HAP-1 (cell line): ENCODE results near the gene GNG14.
"Not testable (repeated sequence)": the region's sequence is repeated elsewhere in the genome, so short reads cannot be mapped to it uniquely, and the experiment has no call there.

ENCODE experiments used
- DNase-seq, 2 experiments: peaks; one replicate each; pipeline ENCODE4 v3.0.0-alpha.2; 2016 to 2020; ENCODE audit warnings: low spot score in 2 of 2
- H3K27me3 ChIP-seq: fragments of 250-450 bp; sonication (Bioruptor Pico); 2 replicates; pipeline ENCODE4 v1.5.1; 2020; ENCODE audit warnings: low read depth, mild to moderate bottlenecking, moderate library complexity
- H3K36me3 ChIP-seq: fragments of 250-450 bp; sonication (Bioruptor Pico); replicated peaks from 2 replicates; pipeline ENCODE4 v1.5.1; 2020; ENCODE audit warnings: mild to moderate bottlenecking
- H3K4me1 ChIP-seq: fragments of 250-450 bp; sonication (Bioruptor Pico); 2 replicates; pipeline ENCODE4 v1.5.1; 2020; ENCODE audit warnings: mild to moderate bottlenecking
- H3K4me3 ChIP-seq: fragments of 250-450 bp; sonication (Bioruptor Pico); 2 replicates; pipeline ENCODE4 v1.5.1; 2020; ENCODE audit warnings: mild to moderate bottlenecking, moderate library complexity
- H3K9me3 ChIP-seq: fragments of 250-450 bp; sonication (Bioruptor Pico); 2 replicates; pipeline ENCODE4 v1.5.1; 2020; ENCODE audit warnings: mild to moderate bottlenecking, moderate library complexity
- in situ Hi-C: fragments of 300-500 bp; cut with MboI; formaldehyde crosslinking; loops from 3 replicates; pipeline ENCODE4 v1.14.3; 2020; ENCODE audit warnings: low sequenced_read_pairs, inconsistent platforms, mixed read lengths

The GNG14 gene

GRCh38 chr19:12670159-12670928, 17.5 kb upstream of the GNG14 start:
- H3K9me3 ChIP-seq = peaks cover 7% of the 10 kb centered on the region; the same call in 1 of the 2 replicates
- H3K4me1 ChIP-seq = peaks cover 21% of the 10 kb centered on the region
- H3K4me3 ChIP-seq = peak overlapping the region; percentile 97
- DNase-seq = no peak
- in situ Hi-C loops = loop anchor here (5.0 kb wide), 1 partner anchor 108 kb away; no protein-coding TSS in a partner anchor
- no peaks in the 10 kb centered on the region for H3K27me3 ChIP-seq
- H3K36me3 ChIP-seq = peaks cover 41% of the 10 kb centered on the region

- in situ Hi-C loops = loop anchor here (5.0 kb wide), 1 partner anchor 110 kb away; no protein-coding TSS in a partner anchor
- Histone ChIP-seq H3K9me3 (peaks cover 7% of the 10 kb centered on the region; the same call in 1 of the 2 replicates), H3K27me3 (no peaks in the 10 kb centered on the region), H3K36me3 (peaks cover 64% of the 10 kb centered on the region), H3K4me3 (no peak overlapping the region), H3K4me1 (peaks cover 11% of the 10 kb centered on the region)
- DNase-seq = no peak
These were observed 15.1 kb upstream of the GNG14 start for GRCh38 chr19:12672744-12673143.

DNA sequence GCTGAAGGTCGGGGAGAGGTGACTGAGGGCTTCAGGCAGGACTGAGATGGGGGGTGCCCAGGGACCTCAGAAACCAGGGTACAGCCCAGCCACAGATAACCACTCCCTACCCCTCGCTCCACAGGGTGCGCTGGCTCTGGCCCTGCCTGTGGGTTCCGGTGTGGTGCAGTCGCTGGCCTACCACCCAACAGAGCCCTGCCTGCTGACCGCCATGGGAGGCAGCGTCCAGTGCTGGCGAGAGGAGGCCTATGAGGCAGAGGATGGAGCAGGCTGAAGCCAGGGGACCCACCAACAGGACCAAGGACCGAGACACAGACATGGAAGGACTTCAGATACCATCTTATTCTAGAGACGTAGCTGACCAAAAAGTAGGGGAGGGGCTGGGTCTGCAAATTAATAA, 12.4 kb upstream of the GNG14 start:
- H3K4me3 ChIP-seq = no peak overlapping the region
- H3K9me3 ChIP-seq = no peaks in the 10 kb centered on the region
- in situ Hi-C loops = no loop called here
- H3K27me3 ChIP-seq = no peaks in the 10 kb centered on the region
- H3K36me3 ChIP-seq = peaks cover 76% of the 10 kb centered on the region
- no peak for DNase-seq
- H3K4me1 ChIP-seq = peaks cover 2% of the 10 kb centered on the region; the same call in 1 of the 2 replicates

GRCh38 chr19:12675940-12676339, 11.9 kb upstream of the GNG14 start:
- Histone ChIP-seq H3K9me3 (no peaks in the 10 kb centered on the region), H3K4me3 (no peak overlapping the region), H3K36me3 (peaks cover 76% of the 10 kb centered on the region), H3K27me3 (no peaks in the 10 kb centered on the region), H3K4me1 (no peaks in the 10 kb centered on the region)
- DNase-seq = no peak
- in situ Hi-C loops = no loop called here

DNA sequence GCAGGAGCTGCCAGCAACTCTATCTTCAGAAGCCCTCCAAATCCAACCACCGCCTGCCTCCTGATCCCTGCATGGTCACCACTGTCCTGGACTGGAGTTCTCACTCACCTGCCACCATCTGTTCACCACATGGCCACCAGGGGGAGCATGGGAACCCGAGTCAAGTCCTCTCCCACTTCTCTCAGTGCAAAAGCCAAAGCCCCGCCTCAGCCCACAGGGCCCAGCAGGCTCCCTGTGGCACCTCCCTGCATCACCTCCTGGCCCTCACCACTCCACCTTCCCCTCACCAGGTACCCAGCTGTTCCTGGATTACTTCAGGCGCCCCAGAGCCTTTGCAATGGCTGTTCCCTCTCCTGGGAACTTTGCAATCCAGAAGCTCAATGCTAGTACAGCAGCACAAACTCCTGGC, 11.4 kb upstream of the GNG14 start:
- Histone ChIP-seq H3K4me3 (no peak overlapping the region), H3K4me1 (no peaks in the 10 kb centered on the region), H3K9me3 (no peaks in the 10 kb centered on the region), H3K27me3 (no peaks in the 10 kb centered on the region), H3K36me3 (peaks cover 76% of the 10 kb centered on the region)
- peak; percentile 60 to 96 for DNase-seq
- in situ Hi-C loops = no loop called here

- no peak for DNase-seq
- H3K36me3 ChIP-seq = peaks cover 70% of the 10 kb centered on the region
- no peaks in the 10 kb centered on the region for H3K4me1 ChIP-seq
- no peaks in the 10 kb centered on the region for H3K9me3 ChIP-seq
- in situ Hi-C loops = no loop called here
- no peak overlapping the region for H3K4me3 ChIP-seq
- no peaks in the 10 kb centered on the region for H3K27me3 ChIP-seq
These were observed 10.9 kb upstream of the GNG14 start for GRCh38 chr19:12676928-12677327.

- H3K36me3 ChIP-seq = peaks cover 61% of the 10 kb centered on the region
- H3K9me3 ChIP-seq, H3K27me3 ChIP-seq, H3K4me1 ChIP-seq, DNase-seq, H3K4me3 ChIP-seq, in situ Hi-C loops: not testable (repeated sequence)
These were observed 9.8 kb upstream of the GNG14 start for GRCh38 chr19:12678039-12678438.

- H3K4me3 ChIP-seq = no peak overlapping the region
These were observed 7.8 kb upstream of the GNG14 start for GRCh38 chr19:12680034-12680433.

DNA sequence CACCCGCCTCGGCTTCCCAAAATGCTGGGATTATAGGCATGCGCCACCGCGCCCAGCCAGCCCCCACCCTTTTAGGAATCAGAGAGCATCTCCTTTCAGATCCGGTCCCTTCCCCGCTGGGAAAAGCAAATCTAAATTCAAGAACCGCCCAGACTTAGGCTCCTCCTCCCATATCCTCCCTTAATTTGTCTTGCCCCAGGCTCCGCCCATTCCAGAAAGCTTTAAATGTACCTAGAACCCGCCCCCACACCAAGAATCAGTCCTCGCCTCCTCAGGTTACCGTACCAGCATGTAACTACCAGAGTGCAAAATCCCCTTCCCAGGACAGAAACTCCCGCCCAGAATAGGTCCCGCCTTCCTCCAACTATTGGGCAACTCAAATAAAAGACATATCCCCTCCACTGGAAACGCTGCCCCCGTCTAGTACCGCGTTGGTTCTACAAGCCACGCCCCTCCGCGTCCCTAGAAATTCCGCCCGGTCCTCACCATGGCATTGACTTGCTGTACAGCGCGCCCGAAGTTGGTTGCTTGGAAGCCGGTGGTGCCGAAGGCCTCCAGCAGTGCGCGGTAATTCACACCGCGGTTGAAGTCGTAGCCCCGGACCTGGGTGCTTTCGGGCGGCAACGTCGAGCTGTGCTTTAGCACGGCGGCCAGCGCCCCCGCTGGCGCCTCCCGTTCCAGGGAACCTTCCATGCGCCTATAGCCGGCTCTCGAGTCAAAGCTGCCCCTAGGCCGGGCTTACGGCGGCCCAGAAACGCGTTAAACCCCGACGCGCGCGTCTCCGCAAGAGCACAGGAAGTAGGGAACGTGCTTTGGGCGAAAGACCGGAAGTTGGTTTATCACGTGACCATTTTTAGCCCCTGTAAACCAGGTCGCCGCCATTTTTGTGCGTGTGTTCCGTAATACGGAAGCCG, 6.5 kb upstream of the GNG14 start, which contains the start of gene DHPS:
Gene DHPS, minus strand, starts transcription at position 807 of the 914 bp plus-strand sequence. Its CDS starts 114 bp downstream, at position 693.
- Histone ChIP-seq H3K4me3 (peak within 1 kb of the TSS; percentile 89), H3K27me3 (no peaks in the 10 kb centered on the region), H3K4me1 (no peaks in the 10 kb centered on the region), H3K9me3 (no peaks in the 10 kb centered on the region), H3K36me3 (peaks cover 34% of the 10 kb centered on the region)
- peak; percentile 97 to 99 for DNase-seq
- in situ Hi-C loops = no loop called here

More at GRCh38 chr19:12680034-12680433, 7.8 kb upstream of the GNG14 start:
- Histone ChIP-seq H3K4me1 (no peaks in the 10 kb centered on the region), H3K9me3 (no peaks in the 10 kb centered on the region), H3K27me3 (no peaks in the 10 kb centered on the region), H3K36me3 (peaks cover 47% of the 10 kb centered on the region)
- no peak for DNase-seq
- in situ Hi-C loops = no loop called here

DNA sequence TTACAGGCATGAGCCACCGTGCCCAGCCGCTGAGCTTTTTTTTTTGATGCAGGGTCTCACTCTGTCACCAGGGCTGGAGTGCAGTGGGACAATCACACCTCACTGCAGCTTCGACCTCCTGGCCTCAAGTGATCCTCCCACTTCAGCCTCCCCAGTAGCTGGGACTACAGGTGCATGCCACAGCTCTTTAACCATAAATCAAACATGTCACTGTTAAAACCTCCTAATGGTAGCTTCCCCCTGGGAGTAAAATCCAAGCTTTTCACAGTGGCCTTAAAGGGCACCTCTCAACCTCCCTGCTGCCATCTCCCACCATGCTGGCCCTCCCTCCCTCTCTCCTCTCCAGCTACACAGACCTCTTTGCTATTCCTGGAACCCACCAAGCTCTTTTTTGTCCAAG, 2.0 kb upstream of the GNG14 start:
- Histone ChIP-seq H3K4me3 (no peak overlapping the region), H3K9me3 (no peaks in the 10 kb centered on the region), H3K4me1 (no peaks in the 10 kb centered on the region), H3K36me3 (no peaks in the 10 kb centered on the region; the same call in 1 of the 2 replicates), H3K27me3 (no peaks in the 10 kb centered on the region)
- no peak for DNase-seq
- in situ Hi-C loops = no loop called here

DNA sequence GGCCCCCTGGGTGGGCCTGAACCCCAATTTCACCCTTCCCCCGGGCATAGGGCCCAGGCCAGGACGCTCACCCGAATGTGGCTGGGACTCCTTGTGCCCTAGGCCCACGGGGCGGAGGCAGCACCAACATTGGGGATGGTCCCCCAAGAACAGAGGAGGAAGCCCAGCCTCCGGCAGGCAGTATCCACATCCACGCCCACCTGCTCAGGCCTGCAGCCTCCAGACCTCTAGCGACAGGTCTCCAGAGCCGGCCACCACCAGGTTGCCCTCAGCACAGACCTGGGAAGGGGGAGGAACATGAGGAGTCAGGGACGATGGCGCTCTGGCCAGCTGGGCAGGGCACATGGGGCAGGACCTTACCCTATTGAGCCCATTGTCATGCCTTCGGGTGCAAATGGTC, 1.2 kb downstream of the GNG14 start:
- Histone ChIP-seq H3K4me1 (no peaks in the 10 kb centered on the region), H3K4me3 (no peak overlapping the region), H3K9me3 (no peaks in the 10 kb centered on the region), H3K36me3 (no peaks in the 10 kb centered on the region; the same call in 1 of the 2 replicates), H3K27me3 (no peaks in the 10 kb centered on the region)
- no peak for DNase-seq
- in situ Hi-C loops = no loop called here

DNA sequence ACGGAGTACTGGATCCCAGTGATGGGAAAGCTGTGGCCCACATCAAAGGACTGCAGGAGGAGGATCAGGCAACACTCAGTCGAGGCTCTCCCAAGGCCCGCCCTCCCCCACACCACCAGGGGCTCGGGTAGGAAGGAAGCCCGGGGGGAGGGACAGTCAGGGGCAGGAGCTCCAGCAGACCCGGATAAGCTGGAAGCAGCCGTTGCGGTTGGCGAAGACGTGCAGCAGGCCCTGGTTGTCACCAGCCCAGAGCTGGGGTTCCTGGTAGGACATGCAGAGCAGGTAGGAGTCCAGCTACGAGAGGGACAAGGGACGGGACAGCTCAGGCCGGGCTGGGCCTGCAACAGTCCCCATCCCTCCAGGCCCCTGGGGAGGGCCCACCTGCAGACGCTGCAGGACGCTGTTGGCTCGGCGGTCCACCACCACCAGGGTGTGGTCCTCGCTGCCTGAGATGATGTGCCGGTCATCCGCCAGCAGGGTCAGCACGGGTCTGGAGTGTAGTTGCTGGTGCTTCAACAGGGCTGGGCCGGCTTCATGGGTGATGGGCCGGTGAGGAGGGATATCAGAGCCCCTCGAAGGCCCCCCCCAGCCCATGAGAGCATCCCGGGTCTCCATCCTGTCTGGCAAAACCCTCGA, 1.9 kb downstream of the GNG14 start:
- DNase-seq = no peak
- H3K4me1 ChIP-seq = no peaks in the 10 kb centered on the region
- H3K36me3 ChIP-seq = no peaks in the 10 kb centered on the region; the same call in 1 of the 2 replicates
- H3K27me3 ChIP-seq = no peaks in the 10 kb centered on the region
- no peak overlapping the region for H3K4me3 ChIP-seq
- no peaks in the 10 kb centered on the region for H3K9me3 ChIP-seq
- in situ Hi-C loops = no loop called here

- in situ Hi-C loops = no loop called here
- Histone ChIP-seq H3K9me3 (no peaks in the 10 kb centered on the region), H3K4me3 (no peak overlapping the region), H3K27me3 (no peaks in the 10 kb centered on the region), H3K36me3 (peaks cover 2% of the 10 kb centered on the region), H3K4me1 (peaks cover 5% of the 10 kb centered on the region)
- no peak for DNase-seq
These were observed 5.2 kb downstream of the GNG14 start for GRCh38 chr19:12692960-12693359.
